Measurements from ENCODE around the gene RRP1.
A peak's percentile ranks its signal among the peaks of the same experiment; 100 is the strongest.

RRP1 gene

DNA sequence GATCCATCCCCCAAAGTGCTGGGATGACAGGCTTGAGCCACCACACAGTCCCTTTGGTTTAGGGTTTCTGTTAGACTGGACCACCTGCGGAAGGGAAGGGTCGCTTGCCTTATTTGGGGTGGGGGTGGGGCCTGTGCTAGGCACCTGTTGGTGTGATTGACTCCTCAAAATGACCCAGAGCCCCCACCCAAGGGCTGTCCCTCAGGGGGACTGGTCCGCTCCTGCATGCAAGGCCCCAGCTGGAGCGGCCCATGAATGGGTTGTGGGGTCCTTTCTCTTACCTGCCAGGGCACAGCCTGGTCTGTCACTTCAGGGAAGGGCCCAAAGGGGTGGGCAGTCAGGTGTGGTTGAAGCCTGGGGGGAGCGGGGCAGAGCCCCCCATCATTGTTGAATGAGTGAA, 11.4 kb upstream of the RRP1 start:
- DNase-seq (ENCODE audit: low spot score) = no peak

DNA sequence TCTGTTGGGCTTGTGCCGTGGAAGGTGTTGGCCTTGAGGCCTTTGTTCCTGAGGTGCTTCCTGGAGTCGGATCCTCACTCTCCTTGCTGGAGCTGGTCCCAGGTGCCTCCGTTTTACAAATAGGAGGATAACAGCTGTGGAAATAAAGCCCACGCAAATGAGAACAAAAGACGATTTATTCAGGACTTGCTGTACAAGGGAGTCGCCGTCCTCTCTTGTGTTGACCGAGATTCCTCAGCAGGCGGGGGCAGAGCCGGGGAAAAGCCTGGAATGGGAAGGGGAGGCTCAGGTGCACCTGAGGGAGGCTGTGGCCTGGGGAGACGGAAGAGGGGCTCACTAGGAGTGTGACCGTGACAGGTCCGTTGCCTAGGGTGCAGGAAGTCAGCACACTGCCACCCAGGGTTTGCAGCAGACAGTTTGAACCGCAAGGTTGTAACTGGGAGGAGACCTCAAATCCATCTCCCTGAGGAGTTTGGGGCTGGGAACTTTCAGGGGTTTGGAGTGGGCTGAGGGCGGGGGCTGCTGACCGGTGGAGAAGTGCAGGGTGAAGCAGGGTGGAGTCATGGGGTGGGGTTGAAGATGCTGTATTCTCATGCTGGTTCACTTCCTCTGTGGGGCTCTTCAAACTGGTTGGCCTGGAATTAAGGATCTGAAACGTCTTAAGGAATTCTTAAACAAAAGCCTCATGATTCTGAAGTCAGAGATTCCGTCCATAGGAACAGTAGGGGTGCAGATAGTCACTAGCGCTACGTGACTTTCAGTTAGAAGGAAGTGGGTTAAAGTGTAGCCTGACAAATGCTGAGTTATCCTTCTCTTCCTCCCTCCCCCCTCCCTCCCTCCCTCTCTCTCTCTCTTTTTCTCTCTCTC, 10.7 kb upstream of the RRP1 start:
- DNase-seq (ENCODE audit: low spot score) = peak; percentile 57

DNA sequence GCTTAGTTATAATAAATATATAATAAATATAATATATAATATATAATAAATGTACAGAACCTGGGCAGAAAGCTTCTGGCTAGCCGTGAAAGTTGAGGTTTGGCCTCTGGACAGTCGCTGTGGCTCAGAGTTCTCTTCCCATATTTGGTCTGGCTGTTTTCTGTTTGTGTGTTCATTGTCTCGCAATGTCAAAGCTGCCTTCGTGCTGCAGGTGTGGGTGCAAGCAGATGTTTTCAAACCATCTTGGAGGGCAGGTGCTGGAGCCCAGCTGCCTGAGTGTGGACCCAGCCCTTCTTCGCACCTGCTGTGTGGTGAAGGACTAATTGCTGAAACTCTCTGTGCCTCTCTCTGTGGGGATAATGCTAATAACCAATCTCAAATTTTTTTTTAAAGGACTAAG, 9.7 kb upstream of the RRP1 start:
- DNase-seq (ENCODE audit: low spot score) = no peak

DNA sequence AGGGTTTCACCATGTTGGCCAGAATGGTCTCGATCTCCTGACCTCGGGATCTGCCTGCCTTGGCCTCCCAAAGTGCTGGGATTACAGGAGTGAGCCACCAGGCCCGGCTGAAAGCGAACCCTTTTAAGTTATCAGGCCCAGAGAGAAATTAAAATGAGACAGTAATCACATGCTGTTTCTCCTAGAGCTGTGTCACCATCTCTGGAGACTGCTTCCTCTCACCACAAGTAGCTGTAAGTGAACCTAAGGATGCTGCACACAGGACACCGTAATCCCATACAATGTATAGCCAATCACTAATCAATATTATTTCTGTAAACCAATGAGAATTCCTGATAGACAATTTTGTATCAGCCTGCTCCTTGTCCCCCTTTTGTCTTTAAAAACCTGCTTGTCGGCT, 7.5 kb upstream of the RRP1 start:
- DNase-seq (ENCODE audit: low spot score) = no peak

DNA sequence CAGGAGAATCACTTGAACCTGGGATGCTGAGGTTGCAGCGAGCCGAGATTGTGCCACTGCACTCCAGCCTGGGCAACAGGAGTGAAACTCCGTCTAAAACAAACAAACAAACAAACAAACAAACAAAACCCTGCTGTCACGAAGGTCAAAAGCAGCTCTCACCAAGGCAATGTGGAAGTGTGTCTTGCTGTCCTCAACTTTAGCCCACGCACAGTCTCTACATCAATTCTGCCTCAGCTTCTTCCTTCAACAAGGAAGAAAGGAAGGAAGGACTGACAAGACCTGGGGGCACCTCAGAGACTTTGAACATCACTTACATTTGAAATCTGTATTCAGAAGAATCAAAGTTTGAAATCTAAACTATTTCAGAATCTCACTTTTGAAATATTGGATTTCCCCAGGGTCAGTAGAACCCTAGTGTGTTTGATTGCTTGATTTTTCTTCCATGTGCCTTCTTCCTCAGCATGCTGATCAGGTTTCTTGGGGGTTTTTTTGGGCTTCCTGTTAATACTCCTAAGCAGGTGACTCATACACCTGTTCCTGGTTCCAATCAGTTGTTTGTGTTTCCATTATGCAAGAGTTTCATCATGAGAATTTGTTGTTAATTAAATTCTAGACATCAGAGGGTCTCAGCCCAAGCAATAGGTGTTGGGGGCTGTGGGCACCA, 6.8 kb upstream of the RRP1 start:
- no peak for DNase-seq (ENCODE audit: low spot score)

DNA sequence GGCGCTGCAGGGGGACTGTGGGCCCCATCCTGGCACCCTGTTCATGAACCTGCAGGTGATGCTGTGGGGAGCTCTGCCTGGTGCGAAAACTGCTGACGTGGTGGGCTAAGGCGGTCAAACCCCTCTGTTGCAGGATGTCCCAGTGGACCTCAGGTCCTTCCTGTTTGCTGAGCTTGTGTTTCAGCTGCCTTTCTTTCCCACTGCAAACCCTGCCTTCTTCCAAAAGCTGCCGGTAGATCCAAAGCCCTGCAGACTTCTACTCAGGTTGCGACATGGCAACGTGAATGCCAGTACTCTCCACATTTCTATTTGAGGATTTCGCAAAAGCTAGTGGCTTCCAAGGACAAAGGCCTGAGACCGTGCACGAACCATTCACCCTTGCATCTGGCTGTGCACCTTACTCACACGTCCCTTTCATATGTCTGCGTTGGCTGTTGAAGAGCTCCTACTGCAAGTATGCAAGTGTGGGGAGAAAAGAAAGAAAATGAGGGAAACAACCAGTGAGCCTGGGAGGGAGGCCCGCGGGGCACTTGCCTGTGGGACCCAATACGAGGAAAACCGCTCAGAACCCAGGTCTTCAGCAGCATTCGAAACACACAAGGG, 6.2 kb upstream of the RRP1 start:
- no peak for DNase-seq (ENCODE audit: low spot score)

DNA sequence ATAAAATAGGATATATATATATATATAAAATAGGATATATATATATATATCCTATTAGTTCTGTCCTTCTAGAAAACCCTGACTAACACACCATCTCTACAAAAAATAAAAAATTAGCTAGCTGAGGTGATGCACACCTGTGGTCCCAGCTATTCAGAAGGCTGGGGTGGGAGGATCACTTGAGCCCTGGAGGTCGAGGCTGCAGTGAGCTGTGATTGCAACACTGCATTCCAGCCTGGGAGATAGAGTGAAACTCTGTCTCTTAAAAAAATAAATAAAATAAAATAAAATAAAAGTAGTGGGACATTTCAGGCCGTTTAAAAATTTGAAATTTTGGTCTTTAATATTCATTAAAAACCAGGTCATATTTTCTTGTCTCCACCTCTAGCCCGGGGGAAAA, 4.2 kb upstream of the RRP1 start:
- no peak for DNase-seq (ENCODE audit: low spot score)

DNA sequence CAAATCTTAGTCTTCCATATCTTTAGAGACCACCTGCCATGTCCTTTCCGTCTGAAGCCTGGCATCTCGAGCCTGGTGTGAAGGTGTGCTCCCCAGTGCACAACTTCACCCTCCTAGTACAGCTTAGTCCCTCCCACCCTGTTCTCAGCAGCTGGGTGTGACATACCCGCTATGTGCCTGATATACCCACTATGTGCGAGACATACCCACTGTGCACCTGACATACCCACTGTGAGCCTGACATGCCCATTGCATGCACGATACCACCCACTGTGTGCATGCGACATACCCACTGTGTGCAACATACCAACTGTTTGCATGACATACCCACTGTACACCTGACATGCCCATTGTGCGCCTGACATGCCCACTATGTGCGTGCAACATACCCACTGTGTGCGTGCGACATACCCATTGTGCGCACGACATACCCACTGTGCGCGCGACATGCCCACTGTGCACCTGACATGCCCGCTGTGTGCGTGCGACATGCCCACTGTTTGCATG, 3.0 kb upstream of the RRP1 start:
- no peak for DNase-seq (ENCODE audit: low spot score)

DNA sequence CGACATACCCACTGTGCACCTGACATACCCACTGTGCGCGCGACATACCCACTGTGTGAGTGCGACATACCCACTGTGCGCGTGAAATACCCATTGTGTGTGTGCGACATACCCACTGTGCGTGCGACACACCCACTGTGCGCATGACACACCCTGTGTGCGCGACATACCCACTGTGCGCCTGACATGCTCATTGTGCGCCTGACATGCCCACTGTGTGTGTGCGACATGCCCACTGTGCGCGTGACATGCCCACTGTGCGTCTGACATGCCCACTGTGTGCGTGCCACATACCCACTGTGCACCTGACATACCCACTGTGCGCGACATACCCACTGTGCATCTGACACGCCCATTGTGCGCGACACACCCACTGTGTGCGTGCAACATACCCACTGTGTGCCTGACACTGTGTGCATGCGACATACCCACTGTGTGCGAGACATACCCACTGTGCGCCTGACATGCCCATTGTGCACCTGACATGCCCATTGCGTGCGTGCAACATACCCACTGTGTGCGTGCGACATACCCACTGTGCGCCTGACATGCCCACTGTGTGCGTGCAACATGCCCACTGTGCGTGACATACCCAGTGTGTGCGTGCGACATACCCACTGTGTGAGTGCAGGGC, 2.5 kb upstream of the RRP1 start:
- DNase-seq (ENCODE audit: low spot score) = no peak

DNA sequence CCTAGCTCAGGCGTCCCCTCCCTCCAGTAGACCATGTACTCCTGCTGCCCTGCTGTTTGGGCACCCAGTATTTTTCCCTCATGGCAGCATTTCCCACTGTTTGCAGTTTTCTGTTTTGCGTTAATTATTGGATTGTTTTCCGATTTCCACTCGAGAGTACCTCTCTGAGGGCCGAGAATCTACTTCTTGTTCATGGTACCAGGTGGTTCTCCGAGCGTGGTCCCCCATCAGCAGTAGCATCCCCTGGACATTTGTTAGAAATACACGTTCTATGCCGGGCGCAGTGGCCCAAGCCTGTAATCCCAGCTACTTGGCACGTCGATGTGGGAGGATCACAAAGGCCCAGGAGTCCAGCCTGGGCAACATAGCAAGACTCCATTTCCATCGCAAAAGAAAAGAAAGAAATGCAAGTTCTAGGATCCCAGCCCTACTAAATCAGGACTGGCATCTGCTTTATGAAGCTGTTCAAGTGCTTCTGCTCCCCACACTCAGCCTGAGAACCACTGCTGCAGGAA, 690 bp downstream of the RRP1 start:
- DNase-seq (ENCODE audit: low spot score) = no peak

DNA sequence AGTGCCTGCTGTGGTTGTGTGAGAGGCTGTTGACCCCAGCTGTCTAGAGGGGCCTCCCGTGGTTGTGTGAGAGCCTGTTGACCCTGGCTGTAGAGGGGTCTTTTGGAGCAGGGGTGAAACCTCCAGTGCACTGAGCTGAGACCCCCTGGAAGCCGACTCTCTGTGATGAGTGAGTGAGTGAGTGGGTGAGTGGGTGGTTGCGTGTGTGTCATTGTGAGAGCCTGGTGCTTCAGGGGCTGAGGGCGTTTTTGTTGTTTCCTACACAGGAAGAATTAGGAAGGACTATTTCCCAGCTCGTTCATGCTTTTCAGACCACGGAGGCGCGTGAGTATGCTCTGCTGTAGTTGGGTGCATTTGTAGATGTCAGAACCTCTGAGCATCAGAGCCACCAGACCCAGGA, 3.0 kb downstream of the RRP1 start:
- no peak for DNase-seq (ENCODE audit: low spot score)

DNA sequence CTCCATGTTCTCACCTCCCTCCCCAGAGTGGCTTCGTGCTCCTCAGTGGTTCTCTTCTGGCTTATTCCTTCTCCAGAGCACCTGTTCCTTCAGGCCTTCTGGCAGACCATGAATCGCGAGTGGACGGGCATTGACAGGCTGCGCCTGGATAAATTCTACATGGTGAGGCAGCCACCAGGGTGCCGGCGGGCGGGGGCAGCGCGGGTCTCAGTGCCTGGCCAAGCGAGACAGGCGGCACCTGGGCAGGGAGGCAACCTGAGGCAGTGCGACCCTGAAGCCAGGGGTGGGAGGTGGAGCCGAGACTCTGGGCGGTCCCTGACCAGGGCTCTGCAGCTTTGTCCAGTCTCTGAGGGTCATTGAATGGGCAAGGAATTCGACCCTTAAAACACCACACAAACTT, 3.9 kb downstream of the RRP1 start:
- DNase-seq (ENCODE audit: low spot score) = no peak

DNA sequence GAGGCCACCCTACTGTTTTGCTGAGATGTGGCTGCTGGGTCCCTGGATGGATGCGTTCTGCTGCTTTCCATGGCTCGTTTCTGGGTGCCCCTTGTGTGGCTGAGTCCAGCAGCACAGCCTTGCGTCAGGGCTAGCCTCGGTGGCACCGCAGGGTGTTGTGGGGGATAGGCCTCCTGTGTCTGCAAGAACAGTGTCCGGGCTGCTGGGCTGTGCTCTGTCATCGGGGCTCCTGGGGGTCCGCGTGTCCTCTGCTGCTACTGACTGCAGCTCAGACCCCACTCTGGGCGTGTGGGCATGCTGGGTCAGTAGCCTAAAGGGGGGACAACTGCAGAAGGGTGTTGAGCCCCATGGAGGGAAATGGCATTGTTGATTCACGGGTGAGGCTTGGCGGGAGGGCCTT, 4.9 kb downstream of the RRP1 start:
- DNase-seq (ENCODE audit: low spot score) = no peak

DNA sequence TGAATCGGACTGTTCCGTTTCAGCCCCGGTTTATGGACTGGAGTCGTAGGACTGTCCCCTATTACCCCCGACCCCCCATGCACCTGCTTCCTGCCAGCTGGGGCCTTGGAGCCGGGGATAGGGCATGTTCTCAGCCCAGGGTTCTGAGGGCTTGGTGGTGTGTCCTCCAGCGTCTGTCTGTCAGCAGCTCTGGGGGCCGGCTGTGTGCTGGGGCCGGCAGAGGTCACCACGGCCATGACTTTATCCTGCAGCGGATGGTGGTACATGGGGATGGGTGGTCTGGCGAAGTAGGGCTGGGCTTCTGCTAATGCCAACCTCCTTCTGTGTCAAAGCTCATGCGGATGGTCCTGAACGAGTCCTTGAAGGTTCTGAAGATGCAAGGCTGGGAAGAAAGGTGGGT, 5.5 kb downstream of the RRP1 start:
- DNase-seq (ENCODE audit: low spot score) = no peak

DNA sequence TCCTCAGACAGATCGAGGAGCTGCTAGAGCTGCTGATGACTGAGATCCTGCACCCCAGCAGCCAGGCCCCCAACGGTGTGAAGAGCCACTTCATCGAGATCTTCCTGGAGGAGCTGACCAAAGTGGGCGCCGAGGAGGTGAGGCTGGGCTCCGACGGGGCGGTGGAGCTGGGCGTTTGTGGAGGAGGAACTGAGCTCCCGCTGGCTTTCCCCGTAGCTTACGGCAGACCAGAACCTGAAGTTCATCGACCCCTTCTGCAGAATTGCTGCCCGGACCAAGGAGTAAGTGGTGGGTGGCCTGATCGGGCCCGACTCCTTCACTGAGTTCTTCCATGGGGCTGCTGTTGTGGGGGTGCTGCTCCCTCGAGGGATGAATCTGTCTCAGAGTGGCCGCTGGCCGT, 8.0 kb downstream of the RRP1 start:
- no peak for DNase-seq (ENCODE audit: low spot score)

DNA sequence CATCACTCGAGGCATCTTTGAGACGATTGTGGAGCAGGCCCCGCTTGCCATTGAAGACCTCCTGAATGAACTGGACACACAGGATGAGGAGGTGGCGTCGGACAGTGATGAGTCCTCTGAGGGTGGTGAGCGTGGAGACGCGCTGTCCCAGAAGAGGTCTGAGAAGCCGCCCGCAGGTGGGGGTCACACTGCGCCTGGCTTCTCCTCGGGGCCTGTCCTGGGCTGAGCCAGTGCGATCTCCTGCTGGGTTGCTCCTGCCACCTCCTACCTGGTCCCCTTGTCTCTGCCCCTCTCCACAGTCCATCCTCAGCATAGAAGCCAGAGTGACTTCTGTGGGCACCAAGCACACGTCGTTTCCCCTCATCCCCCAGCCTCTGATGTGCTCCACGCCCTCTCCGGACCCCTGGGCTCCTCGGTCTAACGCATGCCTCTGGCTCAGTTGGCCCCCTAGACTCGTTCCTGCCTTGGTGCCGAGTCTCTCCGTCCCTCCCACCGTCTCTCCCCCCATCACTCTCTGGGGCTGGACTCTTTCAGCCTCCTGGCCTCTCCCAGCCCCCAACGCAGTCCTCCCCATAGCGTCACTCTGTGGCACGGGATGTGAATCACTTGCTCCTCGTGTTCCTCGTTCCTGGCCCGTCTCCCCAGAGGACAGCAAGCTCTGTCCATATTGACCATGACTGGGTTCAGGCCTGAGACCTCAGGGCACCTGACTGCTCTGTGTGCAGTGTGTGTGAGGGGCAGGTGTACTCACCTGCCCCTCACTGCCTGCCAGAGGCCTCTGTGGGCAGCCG, 8.7 kb downstream of the RRP1 start:
- DNase-seq (ENCODE audit: low spot score) = no peak

DNA sequence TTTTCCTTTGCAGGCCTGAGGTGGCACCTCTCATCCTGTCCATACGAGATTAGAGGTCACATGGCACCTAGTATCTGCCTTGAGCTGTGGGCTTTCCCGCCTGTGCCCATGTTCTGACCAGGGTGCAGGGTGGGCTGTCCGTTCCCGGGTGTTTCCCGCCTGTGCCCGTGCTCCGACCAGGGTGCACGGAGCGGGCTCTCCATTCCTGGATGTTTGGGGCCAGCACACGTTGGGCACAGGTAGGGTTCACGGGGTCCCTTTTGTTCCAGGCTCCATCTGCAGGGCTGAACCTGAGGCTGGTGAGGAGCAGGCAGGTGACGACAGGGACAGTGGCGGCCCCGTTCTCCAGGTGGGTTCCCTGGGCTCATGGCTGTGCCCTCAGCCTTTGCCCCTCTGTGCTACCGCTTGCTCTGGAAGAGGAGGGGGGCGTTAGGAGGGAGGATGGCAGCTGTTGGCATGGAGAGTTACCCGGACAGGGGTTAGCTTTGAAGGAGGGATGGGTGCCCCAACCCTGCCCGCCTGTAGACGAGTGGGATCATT, 10.0 kb downstream of the RRP1 start:
- no peak for DNase-seq (ENCODE audit: low spot score)

DNA sequence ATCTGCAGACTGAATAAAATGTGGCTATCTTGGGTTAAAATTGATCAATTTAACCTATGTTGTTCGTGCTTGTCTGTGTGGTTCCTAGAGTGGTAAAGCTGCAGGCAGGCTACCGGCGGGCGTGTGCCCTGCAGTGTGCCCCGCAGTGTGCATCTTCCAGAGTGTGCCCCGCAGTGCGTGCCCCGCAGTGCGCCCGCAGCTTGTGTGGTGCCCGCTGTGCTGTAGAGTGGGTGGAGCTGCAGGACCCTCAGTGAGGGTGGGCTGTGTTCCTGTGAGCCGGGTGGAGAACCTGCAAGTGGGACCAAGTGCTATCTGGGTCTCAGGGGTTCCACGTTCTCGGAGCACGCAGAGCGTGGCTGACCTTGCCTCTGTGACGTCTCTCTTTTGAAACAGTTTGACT, 10.7 kb downstream of the RRP1 start:
- no peak for DNase-seq (ENCODE audit: low spot score)

DNA sequence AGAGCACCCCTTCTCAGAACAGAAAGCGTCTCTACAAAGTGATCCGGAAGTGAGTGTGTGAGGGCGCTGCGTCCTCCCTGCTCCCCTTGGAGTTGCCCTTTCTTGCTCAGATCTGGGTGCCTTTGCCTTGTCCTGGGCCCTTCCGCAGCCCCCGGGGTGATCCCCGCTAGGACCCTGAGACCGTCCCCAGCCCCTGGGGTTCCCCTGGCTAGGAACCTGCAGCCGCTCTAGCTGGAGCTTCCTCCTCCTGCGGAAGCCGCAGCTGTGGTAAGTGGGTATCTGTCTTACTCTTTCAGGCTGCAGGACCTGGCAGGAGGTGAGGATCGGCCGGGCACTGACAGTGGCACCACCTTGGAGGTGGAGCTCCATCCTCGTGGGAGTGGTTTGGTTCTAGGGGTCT, 11.2 kb downstream of the RRP1 start:
- DNase-seq (ENCODE audit: low spot score) = no peak

DNA sequence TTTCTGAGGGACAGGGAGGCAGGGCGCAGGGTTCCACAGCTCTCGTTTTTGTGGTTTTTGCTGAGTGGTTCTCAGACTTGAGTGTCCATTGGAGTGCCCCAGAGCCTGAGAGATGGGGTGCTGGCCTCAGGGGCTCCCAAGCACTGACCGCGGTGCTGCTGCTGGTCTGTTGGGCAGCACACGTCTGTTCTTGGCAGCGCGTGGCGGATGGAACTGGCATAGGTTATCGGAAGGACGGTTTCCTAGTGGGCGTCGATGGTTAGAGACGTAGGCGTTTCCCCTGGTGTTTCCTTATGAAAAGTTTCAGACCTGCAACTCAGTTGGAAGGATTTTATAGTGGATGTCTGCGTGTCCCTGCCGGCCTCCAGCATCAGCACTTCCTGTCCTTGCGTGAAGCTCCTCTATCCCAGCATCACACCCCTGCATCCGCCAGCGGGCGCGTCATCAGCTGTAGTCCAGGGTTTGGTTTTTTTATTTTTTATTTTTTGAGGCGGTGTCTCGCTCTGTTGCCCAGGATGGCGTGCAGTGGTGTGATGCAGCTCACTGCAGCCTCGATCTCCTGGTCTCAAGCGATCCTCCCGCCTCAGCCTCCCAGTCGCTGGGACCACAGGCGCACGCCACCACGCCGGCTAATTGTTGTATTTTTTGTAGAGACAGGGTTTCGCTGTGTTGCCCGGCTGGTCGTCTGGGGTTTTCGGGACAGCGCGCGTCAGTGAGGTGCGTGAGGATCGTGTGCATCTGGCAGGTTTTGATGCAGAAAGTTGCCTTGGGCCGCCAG, 11.8 kb downstream of the RRP1 start:
- DNase-seq (ENCODE audit: low spot score) = no peak
